ENCODE results near the gene GINS2.

GINS2 gene

GRCh38 chr16:85678821-85679220 lies 9.9 kb downstream of the GINS2 start:
- no peak overlapping the region for H4K8ac ChIP-seq (ENCODE audit: low read length)
- H3K27ac ChIP-seq (ENCODE audit: low read length, poor library complexity, severe bottlenecking): no peak overlapping the region
- H3K18ac ChIP-seq (ENCODE audit: low read depth in 1 of 2, low read length in 2 of 2): no peak overlapping the region
- no peak overlapping the region for H2AFZ ChIP-seq (ENCODE audit: low read depth, low read length)
- DNase-seq: no peak
- no peaks in the 10 kb centered on the region for H3K27me3 ChIP-seq (ENCODE audit: control insufficient read depth in 1 of 2, insufficient read depth in 1 of 2, low read length in 2 of 2)
- no peaks in the 10 kb centered on the region for H3K9me3 ChIP-seq (ENCODE audit: control insufficient read depth, low read length)
- no peak overlapping the region for H2AK5ac ChIP-seq (ENCODE audit: low read length, severe bottlenecking)
- H3K14ac ChIP-seq (ENCODE audit: low read length in 2 of 2): no peak overlapping the region
- H2BK15ac ChIP-seq (ENCODE audit: low read depth, poor library complexity, severe bottlenecking): no peak overlapping the region
- H3K36me3 ChIP-seq (ENCODE audit: control insufficient read depth in 1 of 2, insufficient read depth in 2 of 2, low read depth in 1 of 2, low read length in 2 of 2): peaks cover 39 to 70% of the 10 kb centered on the region in 2 experiments
- H3K9ac ChIP-seq (ENCODE audit: low read length): no peak overlapping the region
- H3K79me1 ChIP-seq (replicated peaks; ENCODE audit: low read length, poor library complexity, severe bottlenecking): peaks cover 9% of the 10 kb centered on the region
- no peak overlapping the region for H4K91ac ChIP-seq (ENCODE audit: low read length)
- peaks cover 3% of the 10 kb centered on the region for H3K4me1 ChIP-seq (ENCODE audit: control insufficient read depth, insufficient read depth, low read depth, low read length)
- H3K4me3 ChIP-seq (ENCODE audit: insufficient read depth in 1 of 2, low read depth in 1 of 2, low read length in 2 of 2): no peak overlapping the region
- no peak overlapping the region for H3K23ac ChIP-seq (ENCODE audit: low read length in 2 of 2)
- H3K4me2 ChIP-seq (ENCODE audit: low read length, poor library complexity, severe bottlenecking): no peak overlapping the region
- no peak overlapping the region for H2BK12ac ChIP-seq (ENCODE audit: low read length in 2 of 2)
- no peak overlapping the region for H2BK5ac ChIP-seq (ENCODE audit: low read depth, low read length, poor library complexity, severe bottlenecking)
- no peak overlapping the region for H2BK120ac ChIP-seq (ENCODE audit: low read depth, low read length)
- 96% methylated on average over 5 of the region's 5 CpGs for WGBS
- no peak overlapping the region for H3K4ac ChIP-seq (ENCODE audit: low read depth in 1 of 2, low read length in 2 of 2)

DNA sequence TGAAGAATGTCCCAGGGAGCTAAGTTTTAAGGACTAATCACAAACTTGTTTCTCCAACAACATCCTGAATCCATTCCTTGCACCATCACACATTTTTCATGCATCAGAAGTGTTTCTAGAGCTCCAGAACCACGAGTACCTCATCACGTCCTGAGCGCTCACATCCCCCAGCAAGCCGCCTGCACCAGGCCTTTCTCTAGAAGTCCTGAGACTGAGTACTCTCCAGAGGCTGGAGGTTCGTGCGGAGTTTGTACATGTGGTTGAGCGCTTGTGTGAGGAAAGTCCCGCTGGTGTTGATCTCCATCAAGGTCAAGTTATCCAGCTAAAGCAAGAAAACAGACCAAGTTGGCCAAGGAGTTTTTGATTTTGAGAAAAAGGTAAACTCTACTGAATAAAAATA lies 10.7 kb downstream of the GINS2 start:
- H3K4me2 ChIP-seq (ENCODE audit: low read length, poor library complexity, severe bottlenecking): no peak overlapping the region
- H2BK12ac ChIP-seq (ENCODE audit: low read length in 2 of 2): no peak overlapping the region
- H3K27me3 ChIP-seq (ENCODE audit: control insufficient read depth in 1 of 2, insufficient read depth in 1 of 2, low read length in 2 of 2): no peaks in the 10 kb centered on the region
- H2BK5ac ChIP-seq (ENCODE audit: low read depth, low read length, poor library complexity, severe bottlenecking): no peak overlapping the region
- H3K9ac ChIP-seq (ENCODE audit: low read length): no peak overlapping the region
- H3K79me1 ChIP-seq (replicated peaks; ENCODE audit: low read length, poor library complexity, severe bottlenecking): peaks cover 9% of the 10 kb centered on the region
- no peaks in the 10 kb centered on the region for H3K9me3 ChIP-seq (ENCODE audit: control insufficient read depth, low read length)
- no peak overlapping the region for H3K18ac ChIP-seq (ENCODE audit: low read depth in 1 of 2, low read length in 2 of 2)
- no peak overlapping the region for H4K91ac ChIP-seq (ENCODE audit: low read length)
- no peak overlapping the region for H2BK120ac ChIP-seq (ENCODE audit: low read depth, low read length)
- no peak overlapping the region for H3K4me3 ChIP-seq (ENCODE audit: insufficient read depth in 1 of 2, low read depth in 1 of 2, low read length in 2 of 2)
- H2BK15ac ChIP-seq (ENCODE audit: low read depth, poor library complexity, severe bottlenecking): no peak overlapping the region
- no peak overlapping the region for H3K4ac ChIP-seq (ENCODE audit: low read depth in 1 of 2, low read length in 2 of 2)
- DNase-seq: no peak
- peaks cover 3% of the 10 kb centered on the region for H3K4me1 ChIP-seq (ENCODE audit: control insufficient read depth, insufficient read depth, low read depth, low read length)
- no peak overlapping the region for H3K23ac ChIP-seq (ENCODE audit: low read length in 2 of 2)
- H4K8ac ChIP-seq (ENCODE audit: low read length): no peak overlapping the region
- H3K27ac ChIP-seq (ENCODE audit: low read length, poor library complexity, severe bottlenecking): no peak overlapping the region
- no peak overlapping the region for H3K14ac ChIP-seq (ENCODE audit: low read length in 2 of 2)
- no peak overlapping the region for H2AK5ac ChIP-seq (ENCODE audit: low read length, severe bottlenecking)
- no peak overlapping the region for H2AFZ ChIP-seq (ENCODE audit: low read depth, low read length)
- 97% methylated on average over 8 of the region's 8 CpGs for WGBS
- peaks cover 40 to 78% of the 10 kb centered on the region in 2 experiments for H3K36me3 ChIP-seq (ENCODE audit: control insufficient read depth in 1 of 2, insufficient read depth in 2 of 2, low read depth in 1 of 2, low read length in 2 of 2)

GRCh38 chr16:85677383-85677967 lies 11.3 kb downstream of the GINS2 start:
- H2BK5ac ChIP-seq (ENCODE audit: low read depth, low read length, poor library complexity, severe bottlenecking): no peak overlapping the region
- no peaks in the 10 kb centered on the region for H3K27me3 ChIP-seq (ENCODE audit: control insufficient read depth in 1 of 2, insufficient read depth in 1 of 2, low read length in 2 of 2)
- H2BK120ac ChIP-seq (ENCODE audit: low read depth, low read length): no peak overlapping the region
- no peak overlapping the region for H3K9ac ChIP-seq (ENCODE audit: low read length)
- no peak overlapping the region for H3K4ac ChIP-seq (ENCODE audit: low read depth in 1 of 2, low read length in 2 of 2)
- no peak overlapping the region for H2AFZ ChIP-seq (ENCODE audit: low read depth, low read length)
- no peak overlapping the region for H2BK12ac ChIP-seq (ENCODE audit: low read length in 2 of 2)
- H4K8ac ChIP-seq (ENCODE audit: low read length): no peak overlapping the region
- WGBS: 89% methylated on average over 6 of the region's 6 CpGs
- no peak for DNase-seq
- no peak overlapping the region for H3K27ac ChIP-seq (ENCODE audit: low read length, poor library complexity, severe bottlenecking)
- no peak overlapping the region for H3K18ac ChIP-seq (ENCODE audit: low read depth in 1 of 2, low read length in 2 of 2)
- no peak overlapping the region for H3K14ac ChIP-seq (ENCODE audit: low read length in 2 of 2)
- no peak overlapping the region for H3K4me3 ChIP-seq (ENCODE audit: insufficient read depth in 1 of 2, low read depth in 1 of 2, low read length in 2 of 2)
- no peak overlapping the region for H2AK5ac ChIP-seq (ENCODE audit: low read length, severe bottlenecking)
- H3K4me1 ChIP-seq (ENCODE audit: control insufficient read depth, insufficient read depth, low read depth, low read length): peaks cover 3% of the 10 kb centered on the region
- H3K9me3 ChIP-seq (ENCODE audit: control insufficient read depth, low read length): no peaks in the 10 kb centered on the region
- H4K91ac ChIP-seq (ENCODE audit: low read length): no peak overlapping the region
- H2BK15ac ChIP-seq (ENCODE audit: low read depth, poor library complexity, severe bottlenecking): no peak overlapping the region
- H3K23ac ChIP-seq (ENCODE audit: low read length in 2 of 2): no peak overlapping the region
- peaks cover 6% of the 10 kb centered on the region for H3K79me1 ChIP-seq (replicated peaks; ENCODE audit: low read length, poor library complexity, severe bottlenecking)
- no peak overlapping the region for H3K4me2 ChIP-seq (ENCODE audit: low read length, poor library complexity, severe bottlenecking)
- H3K36me3 ChIP-seq (ENCODE audit: control insufficient read depth in 1 of 2, insufficient read depth in 2 of 2, low read depth in 1 of 2, low read length in 2 of 2): peaks cover 38 to 83% of the 10 kb centered on the region in 2 experiments

DNA sequence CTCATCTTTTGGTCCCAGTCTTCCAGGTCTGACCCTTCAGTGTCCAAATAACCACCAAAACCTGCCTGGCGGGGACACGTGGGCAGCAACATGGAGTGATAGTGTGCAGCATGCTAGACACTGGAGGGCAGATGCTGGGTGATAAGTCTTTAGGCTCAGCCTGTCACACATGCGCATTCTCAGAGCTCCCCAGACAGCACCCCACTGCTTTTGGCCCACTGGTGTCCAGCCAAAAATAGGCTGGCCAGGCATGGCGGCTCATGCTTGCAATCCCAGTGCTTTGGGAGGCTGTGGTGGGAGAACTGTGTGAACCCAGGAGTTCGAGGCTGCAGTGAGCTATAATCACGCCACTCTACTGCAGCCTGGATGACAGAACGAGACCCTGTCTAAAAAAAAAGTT lies 12.3 kb downstream of the GINS2 start:
- Histone ChIP-seq H3K18ac (ENCODE audit: low read depth in 1 of 2, low read length in 2 of 2) (no peak overlapping the region), H3K4me2 (ENCODE audit: low read length, poor library complexity, severe bottlenecking) (no peak overlapping the region), H3K4ac (ENCODE audit: low read depth in 1 of 2, low read length in 2 of 2) (no peak overlapping the region), H2BK12ac (ENCODE audit: low read length in 2 of 2) (no peak overlapping the region), H3K14ac (ENCODE audit: low read length in 2 of 2) (no peak overlapping the region), H3K23ac (ENCODE audit: low read length in 2 of 2) (no peak overlapping the region), H3K9ac (ENCODE audit: low read length) (no peak overlapping the region), H3K4me3 (ENCODE audit: insufficient read depth in 1 of 2, low read depth in 1 of 2, low read length in 2 of 2) (no peak overlapping the region), H3K27ac (ENCODE audit: low read length, poor library complexity, severe bottlenecking) (no peak overlapping the region), H2BK15ac (ENCODE audit: low read depth, poor library complexity, severe bottlenecking) (no peak overlapping the region), H3K79me1 (replicated peaks; ENCODE audit: low read length, poor library complexity, severe bottlenecking) (peaks cover 6% of the 10 kb centered on the region), H3K9me3 (ENCODE audit: control insufficient read depth, low read length) (no peaks in the 10 kb centered on the region), H2BK120ac (ENCODE audit: low read depth, low read length) (no peak overlapping the region), H4K8ac (ENCODE audit: low read length) (no peak overlapping the region), H2AK5ac (ENCODE audit: low read length, severe bottlenecking) (no peak overlapping the region), H2AFZ (ENCODE audit: low read depth, low read length) (no peak overlapping the region), H4K91ac (ENCODE audit: low read length) (no peak overlapping the region), H3K36me3 (ENCODE audit: control insufficient read depth in 1 of 2, insufficient read depth in 2 of 2, low read depth in 1 of 2, low read length in 2 of 2) (peaks cover 48 to 94% of the 10 kb centered on the region in 2 experiments), H2BK5ac (ENCODE audit: low read depth, low read length, poor library complexity, severe bottlenecking) (no peak overlapping the region), H3K27me3 (ENCODE audit: control insufficient read depth in 1 of 2, insufficient read depth in 1 of 2, low read length in 2 of 2) (no peaks in the 10 kb centered on the region), H3K4me1 (ENCODE audit: control insufficient read depth, insufficient read depth, low read depth, low read length) (peaks cover 3% of the 10 kb centered on the region)
- no peak for DNase-seq
- WGBS: 95% methylated on average over 7 of the region's 7 CpGs
